OCI-LY1 (cell line): ENCODE measurements around the gene ARHGAP32.

ENCODE experiments used
- H2AFZ ChIP-seq: fragments of 200-600 bp; sonication (generic), shearing (Covaris generic); 2 replicates; pipeline ENCODE4 v1.6.0; 2014; ENCODE audit warnings: antibody characterized with exemption, mild to moderate bottlenecking, low read length
- H3F3A ChIP-seq: fragments of 200-600 bp; sonication (generic), shearing (Covaris generic); 2 replicates; pipeline ENCODE4 v1.6.0; 2014; ENCODE audit warnings: mild to moderate bottlenecking, antibody characterized with exemption, low read length, moderate library complexity; ENCODE audit not compliant: insufficient read depth
- H3K27ac ChIP-seq: fragments of 200-600 bp; sonication (generic); 2 replicates; pipeline ENCODE4 v1.5.1; 2014; ENCODE audit warnings: low read length, mixed run types, mild to moderate bottlenecking, low read depth; ENCODE audit not compliant: poor library complexity, severe bottlenecking
- H3K27me3 ChIP-seq: fragments of 200-600 bp; sonication (generic); 2 replicates; pipeline ENCODE4 v1.6.0; 2014; ENCODE audit warnings: antibody characterized with exemption, mild to moderate bottlenecking, low read length, moderate library complexity; ENCODE audit not compliant: insufficient read depth
- H3K36me3 ChIP-seq: fragments of 200-600 bp; sonication (generic); 2 replicates; pipeline ENCODE4 v1.6.1; 2014; ENCODE audit warnings: mild to moderate bottlenecking, antibody characterized with exemption, low read length, moderate library complexity, mixed read lengths; ENCODE audit not compliant: insufficient read depth
- H3K4me1 ChIP-seq: fragments of 200-600 bp; sonication (generic); 2 replicates; pipeline ENCODE4 v1.5.1; 2014; ENCODE audit warnings: mild to moderate bottlenecking, low read length, moderate library complexity; ENCODE audit not compliant: insufficient read depth, severe bottlenecking
- H3K4me2 ChIP-seq: fragments of 200-600 bp; sonication (generic), shearing (Covaris generic); 2 replicates; pipeline ENCODE4 v1.6.1; 2014; ENCODE audit warnings: low read length
- H3K4me3 ChIP-seq: fragments of 200-600 bp; sonication (generic); 2 replicates; pipeline ENCODE4 v1.5.1; 2014; ENCODE audit warnings: low read length, low read depth, mild to moderate bottlenecking, mixed read lengths; ENCODE audit not compliant: poor library complexity, severe bottlenecking
- H3K79me2 ChIP-seq: fragments of 200-600 bp; shearing (Covaris generic); 2 replicates; pipeline ENCODE4 v1.6.1; 2016; ENCODE audit warnings: mixed run types, low read length, mixed read lengths; ENCODE audit not compliant: insufficient read depth
- H3K9ac ChIP-seq: fragments of 200-600 bp; sonication (generic), shearing (Covaris generic); 2 replicates; pipeline ENCODE4 v1.6.1; 2014; ENCODE audit warnings: mild to moderate bottlenecking, low read length, mixed read lengths
- H3K9me2 ChIP-seq: fragments of 200-600 bp; sonication (generic), shearing (Covaris generic); 2 replicates; pipeline ENCODE4 v1.6.1; 2014; ENCODE audit warnings: low read depth, mild to moderate bottlenecking, low read length, mixed read lengths
- H3K9me3 ChIP-seq: fragments of 200-600 bp; shearing (Covaris generic); 2 replicates; pipeline ENCODE4 v1.6.1; 2014; ENCODE audit warnings: low read length, mixed read lengths
- H4K20me1 ChIP-seq: fragments of 200-600 bp; sonication (generic), shearing (Covaris generic); 2 replicates; pipeline ENCODE4 v1.6.0; 2016; ENCODE audit warnings: mild to moderate bottlenecking, low read length; ENCODE audit not compliant: insufficient read depth
- CTCF ChIP-seq: fragments of 200-600 bp; sonication (generic), shearing (Covaris generic); IDR thresholded peaks from 2 replicates; pipeline ENCODE4 v1.5.1; 2017; ENCODE audit warnings: mild to moderate bottlenecking, antibody characterized with exemption, low read length, moderate library complexity, mixed read lengths
- EZH2 ChIP-seq: fragments of 200-600 bp; sonication (generic), shearing (Covaris generic); IDR thresholded peaks from 2 replicates; pipeline ENCODE4 v1.8.0; 2017; ENCODE audit warnings: borderline replicate concordance, mixed run types, mild to moderate bottlenecking, antibody characterized with exemption, low read length, moderate library complexity, mixed read lengths

Gene ARHGAP32

GRCh38 chr11:129109701-129110100 lies 82.4 kb downstream of the ARHGAP32 start:
- no peak overlapping the region for H3K9ac ChIP-seq
- H3K36me3 ChIP-seq = no peaks in the 10 kb centered on the region
- H2AFZ ChIP-seq = no peak overlapping the region
- TF ChIP-seq CTCF (no peak), EZH2 (no peak)
- H3K4me2 ChIP-seq = no peak overlapping the region
- H3K27me3 ChIP-seq = no peaks in the 10 kb centered on the region
- H4K20me1 ChIP-seq = no peaks in the 10 kb centered on the region
- H3K9me3 ChIP-seq = no peaks in the 10 kb centered on the region
- H3F3A ChIP-seq = no peaks in the 10 kb centered on the region
- no peaks in the 10 kb centered on the region for H3K9me2 ChIP-seq
- H3K27ac ChIP-seq = no peak overlapping the region
- no peaks in the 10 kb centered on the region for H3K79me2 ChIP-seq
- H3K4me3 ChIP-seq = no peak overlapping the region
- H3K4me1 ChIP-seq = no peaks in the 10 kb centered on the region

GRCh38 chr11:129106788-129107187 lies 85.3 kb downstream of the ARHGAP32 start:
- H3K4me3 ChIP-seq = no peak overlapping the region

GRCh38 chr11:129102756-129103155 lies 89.4 kb downstream of the ARHGAP32 start:
- no peaks in the 10 kb centered on the region for H3F3A ChIP-seq
- H2AFZ ChIP-seq = no peak overlapping the region
- H3K4me3 ChIP-seq = no peak overlapping the region
- no peaks in the 10 kb centered on the region for H4K20me1 ChIP-seq
- no peak overlapping the region for H3K27ac ChIP-seq
- no peaks in the 10 kb centered on the region for H3K9me3 ChIP-seq
- H3K9me2 ChIP-seq = no peaks in the 10 kb centered on the region
- no peaks in the 10 kb centered on the region for H3K79me2 ChIP-seq
- H3K36me3 ChIP-seq = no peaks in the 10 kb centered on the region
- TF ChIP-seq EZH2 (no peak), CTCF (no peak)
- H3K4me2 ChIP-seq = no peak overlapping the region
- no peaks in the 10 kb centered on the region for H3K27me3 ChIP-seq
- no peak overlapping the region for H3K9ac ChIP-seq
- no peaks in the 10 kb centered on the region for H3K4me1 ChIP-seq

More at GRCh38 chr11:129106788-129107187, 85.3 kb downstream of the ARHGAP32 start:
- TF ChIP-seq CTCF = no peak
- no peak for TF ChIP-seq EZH2
- H3K9ac ChIP-seq = no peak overlapping the region
- H3K4me1 ChIP-seq = no peaks in the 10 kb centered on the region
- H2AFZ ChIP-seq = no peak overlapping the region
- H3K79me2 ChIP-seq = no peaks in the 10 kb centered on the region
- no peaks in the 10 kb centered on the region for H3K9me3 ChIP-seq
- H3K36me3 ChIP-seq = no peaks in the 10 kb centered on the region
- H3F3A ChIP-seq = no peaks in the 10 kb centered on the region
- H3K9me2 ChIP-seq = no peaks in the 10 kb centered on the region
- no peaks in the 10 kb centered on the region for H3K27me3 ChIP-seq
- H3K4me2 ChIP-seq = no peak overlapping the region
- H4K20me1 ChIP-seq = no peaks in the 10 kb centered on the region
- no peak overlapping the region for H3K27ac ChIP-seq
